HG03457 (cell line): ENCODE measurements around the gene DYSF.

Experiments used
- ATAC-seq: cut with Tn5 transposase; IDR thresholded peaks from one replicate; pipeline ENCODE4 v1.9.1; 2021; ENCODE audit warnings: moderate number of reproducible peaks; ENCODE audit not compliant: unreplicated experiment

DYSF gene

GRCh38 chr2:71455741-71456569 is 2.6 kb downstream of the DYSF start:
- ATAC-seq, result no peak

GRCh38 chr2:71456617-71457016 is 3.3 kb downstream of the DYSF start:
- ATAC-seq, result no peak

DNA sequence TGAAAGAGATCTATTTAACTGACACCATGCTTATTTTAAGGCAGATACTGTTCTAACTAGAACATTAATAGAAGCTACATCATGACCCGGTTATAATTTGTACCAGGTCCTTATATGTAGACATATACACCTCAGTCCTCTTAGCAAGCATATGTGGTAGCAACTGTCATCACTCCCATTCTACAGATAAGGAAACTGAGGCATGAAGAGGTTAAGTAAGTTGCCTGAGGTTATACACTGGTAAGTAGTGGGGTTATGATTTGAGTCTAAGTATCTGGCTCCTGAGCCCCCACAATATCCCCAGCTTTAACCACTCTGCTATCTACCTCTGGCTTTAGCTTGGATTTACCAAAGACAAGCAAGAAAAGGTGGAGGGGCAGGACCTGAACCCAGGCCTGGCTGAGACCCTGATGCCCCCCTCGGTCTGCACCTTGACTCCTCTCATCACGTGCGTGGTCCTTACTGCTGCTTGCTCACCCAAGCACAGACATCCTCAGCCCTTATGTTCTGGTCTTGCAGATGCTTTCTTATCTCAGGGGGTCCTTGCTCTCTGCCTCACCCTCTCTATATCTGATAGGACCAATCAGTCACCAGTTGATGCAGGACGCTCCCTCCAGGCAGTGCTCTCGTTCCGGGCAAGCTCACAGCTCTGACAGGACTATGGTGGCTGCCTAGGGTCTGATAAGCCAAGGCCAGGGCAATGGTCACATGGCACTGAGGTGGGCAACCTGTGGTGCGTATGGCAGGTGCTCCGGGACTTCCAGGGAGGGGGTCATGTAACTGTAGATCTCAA is 4.0 kb downstream of the DYSF start:
- no peak for ATAC-seq

DNA sequence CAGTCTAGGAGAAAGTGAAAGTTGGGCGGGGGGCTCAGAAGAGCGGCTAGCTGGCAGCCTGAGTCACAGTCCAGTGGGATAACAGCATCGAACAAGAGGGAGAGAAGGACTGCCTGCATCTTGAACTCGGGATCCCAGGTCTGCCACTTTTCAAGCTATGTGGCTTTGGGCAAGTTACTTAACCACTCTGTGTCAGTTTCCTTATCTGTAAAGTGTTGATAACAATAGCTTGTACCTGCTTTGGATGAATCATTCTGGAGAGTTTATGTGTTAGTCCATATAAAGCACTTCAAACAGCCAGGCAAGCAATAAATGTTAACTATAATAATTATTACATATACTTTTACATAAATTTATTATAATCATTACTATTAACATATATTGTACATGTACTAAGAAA is 4.6 kb downstream of the DYSF start:
- ATAC-seq, result no peak

GRCh38 chr2:71458413-71459083 is 5.2 kb downstream of the DYSF start:
- no peak for ATAC-seq

DNA sequence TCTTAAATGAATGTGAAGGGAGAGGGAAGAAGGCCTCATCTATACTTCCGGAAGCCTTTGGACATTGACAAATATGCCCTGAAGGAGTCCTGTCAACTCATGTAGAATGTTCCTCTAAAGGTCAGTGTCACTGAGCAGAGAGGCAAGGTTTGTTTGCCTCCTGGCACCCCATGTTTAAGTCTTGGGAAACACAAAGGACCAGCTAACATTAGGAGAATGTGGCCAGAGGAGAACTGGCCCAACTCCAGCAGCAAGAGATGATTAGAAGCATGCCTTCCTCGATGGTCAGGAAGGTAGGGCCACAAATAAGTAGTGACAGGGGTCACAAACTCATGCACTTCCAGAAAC is 5.7 kb downstream of the DYSF start:
- no peak for ATAC-seq

- no peak for ATAC-seq
Measured at GRCh38 chr2:71460056-71460455, 6.7 kb downstream of the DYSF start.

- ATAC-seq, result no peak
Measured at GRCh38 chr2:71460595-71461303, 7.4 kb downstream of the DYSF start.

- ATAC-seq, result no peak
Measured at GRCh38 chr2:71461304-71461671, 7.9 kb downstream of the DYSF start.

- no peak for ATAC-seq
Measured at GRCh38 chr2:71462056-71462605, 8.8 kb downstream of the DYSF start.

DNA sequence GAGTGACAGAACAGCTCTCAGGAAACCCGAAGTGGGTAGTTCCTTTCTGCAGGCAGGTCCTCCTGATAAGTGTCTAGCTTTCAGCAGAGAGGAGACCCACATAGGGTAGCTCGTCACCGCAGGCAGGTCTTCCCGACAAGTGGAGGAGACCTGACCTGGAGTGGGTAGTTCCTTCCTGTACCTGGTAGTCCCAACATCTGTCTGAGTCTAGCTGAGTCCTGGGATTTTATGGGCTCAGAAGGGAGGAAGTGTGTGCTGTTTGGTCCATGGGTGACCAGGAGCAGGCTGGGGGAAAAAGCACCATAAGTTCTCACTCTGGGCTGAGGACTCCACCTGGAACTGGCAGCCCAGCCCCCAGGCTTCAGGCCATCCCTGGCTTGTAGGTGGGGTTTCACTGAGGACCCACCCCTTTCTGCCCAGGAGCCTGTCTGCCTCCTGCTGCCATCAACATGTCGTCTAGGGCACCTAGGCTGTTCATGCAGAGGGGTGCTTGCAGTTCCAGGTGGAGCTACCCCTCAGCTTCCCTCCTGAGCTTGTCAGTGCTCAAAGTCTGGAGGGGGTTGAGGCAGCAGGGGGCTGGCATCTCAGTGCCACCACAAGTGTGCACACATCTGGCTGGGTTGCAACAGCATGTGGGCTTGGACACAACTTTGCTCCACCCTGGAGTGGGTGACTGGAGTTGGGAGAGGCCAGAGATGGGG is 9.4 kb downstream of the DYSF start:
- ATAC-seq, result no peak

DNA sequence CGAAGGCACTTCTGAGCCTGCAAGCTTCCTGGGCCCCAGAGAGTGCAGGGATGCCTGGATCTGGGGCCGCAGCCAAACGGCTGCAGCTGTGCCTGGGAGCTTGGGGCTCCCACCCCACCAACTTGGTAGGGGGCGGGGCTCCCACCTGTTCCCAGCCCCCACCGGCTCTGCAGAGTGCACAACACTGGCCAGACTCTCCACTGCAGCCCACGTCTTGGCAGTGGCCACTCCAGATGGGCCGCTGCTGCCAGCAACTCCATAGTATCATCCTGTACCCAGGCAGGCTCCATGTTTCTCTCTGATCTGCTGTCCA is 9.9 kb downstream of the DYSF start:
- no peak for ATAC-seq

DNA sequence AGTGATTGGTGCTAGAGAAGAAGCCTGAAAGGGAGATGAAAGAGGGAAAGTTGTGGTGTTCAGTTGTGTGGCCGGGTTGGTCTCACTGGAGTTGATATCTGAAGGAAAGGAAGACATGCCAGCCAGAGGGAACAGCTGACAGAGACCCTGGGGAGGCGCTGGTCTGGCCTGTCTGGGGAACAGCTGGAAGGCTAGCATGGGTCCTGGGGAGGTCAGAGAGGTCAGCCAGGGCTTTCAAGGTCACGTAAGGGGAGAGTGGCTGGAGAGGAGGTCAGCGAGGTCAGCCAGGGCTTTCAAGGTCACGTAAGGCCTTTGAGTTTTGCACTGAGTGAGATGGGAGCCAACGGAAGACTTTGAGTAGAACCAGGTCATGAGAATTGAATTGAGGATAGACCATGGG is 11.0 kb downstream of the DYSF start:
- no peak for ATAC-seq

DNA sequence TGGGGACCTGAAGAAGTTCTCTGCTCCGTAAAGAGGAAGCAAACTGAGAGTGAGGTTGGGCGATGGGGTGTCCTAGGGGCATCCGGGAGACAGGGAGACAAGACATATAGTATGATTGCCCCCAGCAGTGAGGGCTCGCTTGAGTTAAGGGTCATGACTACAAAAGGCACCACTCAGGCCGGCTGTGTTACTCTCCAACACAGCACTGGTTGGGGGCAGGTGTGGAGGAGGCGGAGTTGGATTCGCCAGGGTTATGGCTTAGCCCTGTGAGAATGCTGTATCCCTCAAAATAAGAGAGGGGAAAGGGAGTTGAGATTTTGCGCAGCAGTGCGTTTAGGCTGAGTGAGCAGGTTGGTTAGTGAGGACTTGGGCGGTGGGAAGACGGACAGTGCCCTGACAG is 12.0 kb downstream of the DYSF start:
- no peak for ATAC-seq

DNA sequence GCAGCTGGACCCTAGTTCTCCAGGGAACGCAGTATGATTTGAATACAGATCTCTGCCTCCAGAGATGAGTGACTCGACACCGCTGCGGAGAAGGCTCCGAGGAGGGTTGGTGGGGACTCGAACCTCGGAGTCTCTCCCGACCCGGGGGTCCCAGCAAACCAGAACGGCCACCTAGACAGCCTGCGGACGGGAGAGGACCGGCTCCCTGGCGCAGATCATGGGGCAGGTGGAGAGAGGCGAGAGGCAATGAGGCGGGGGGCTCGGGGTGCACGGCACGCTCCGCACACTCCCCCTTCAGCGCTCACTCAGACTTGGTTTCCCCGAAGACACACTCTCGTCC is 12.6 kb downstream of the DYSF start:
- no peak for ATAC-seq

DNA sequence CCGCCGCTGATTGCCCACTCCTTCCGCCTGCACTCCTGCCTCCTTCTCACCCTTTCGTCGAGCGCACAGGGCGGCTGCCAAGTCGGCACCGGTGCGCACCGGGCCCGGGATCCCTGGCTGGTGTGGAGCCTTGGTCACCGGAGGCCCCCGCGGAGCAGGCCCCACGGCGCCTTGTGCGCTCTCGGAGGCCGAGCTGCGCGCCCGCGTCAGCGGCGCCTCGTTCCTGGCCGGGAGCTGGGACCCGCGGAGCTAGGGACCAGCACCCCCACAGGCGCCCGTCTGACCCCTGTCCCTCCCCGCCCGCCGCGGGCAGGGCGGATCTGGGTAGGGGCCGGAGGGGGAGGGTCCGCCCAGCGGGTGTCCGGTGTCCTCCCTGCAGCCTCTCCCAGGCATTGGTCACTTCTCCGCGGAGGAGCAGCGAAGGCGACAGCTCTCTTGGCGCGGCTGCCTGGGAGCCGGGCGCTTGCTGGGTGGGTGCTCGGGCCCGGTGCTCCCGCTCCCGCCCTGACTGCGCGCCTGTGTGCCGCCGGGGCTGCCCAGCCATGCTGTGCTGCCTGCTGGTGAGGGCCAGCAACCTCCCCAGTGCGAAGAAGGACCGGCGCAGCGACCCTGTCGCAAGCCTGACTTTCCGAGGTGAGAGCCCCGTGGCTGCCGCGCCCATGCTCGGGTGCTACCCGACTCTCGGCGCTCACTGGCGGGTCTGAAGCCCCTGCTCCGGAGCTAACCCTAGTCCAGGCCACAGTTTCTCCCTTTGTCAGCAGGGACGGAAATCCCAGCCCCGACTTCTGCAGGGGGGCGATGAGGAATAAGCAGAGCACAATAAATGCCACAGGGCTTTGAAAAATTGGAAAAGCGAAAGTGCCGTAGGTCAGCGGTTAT is 13.2 kb downstream of the DYSF start:
- ATAC-seq, result no peak

- ATAC-seq, result no peak
Measured at GRCh38 chr2:71467180-71467815, 13.9 kb downstream of the DYSF start.

DNA sequence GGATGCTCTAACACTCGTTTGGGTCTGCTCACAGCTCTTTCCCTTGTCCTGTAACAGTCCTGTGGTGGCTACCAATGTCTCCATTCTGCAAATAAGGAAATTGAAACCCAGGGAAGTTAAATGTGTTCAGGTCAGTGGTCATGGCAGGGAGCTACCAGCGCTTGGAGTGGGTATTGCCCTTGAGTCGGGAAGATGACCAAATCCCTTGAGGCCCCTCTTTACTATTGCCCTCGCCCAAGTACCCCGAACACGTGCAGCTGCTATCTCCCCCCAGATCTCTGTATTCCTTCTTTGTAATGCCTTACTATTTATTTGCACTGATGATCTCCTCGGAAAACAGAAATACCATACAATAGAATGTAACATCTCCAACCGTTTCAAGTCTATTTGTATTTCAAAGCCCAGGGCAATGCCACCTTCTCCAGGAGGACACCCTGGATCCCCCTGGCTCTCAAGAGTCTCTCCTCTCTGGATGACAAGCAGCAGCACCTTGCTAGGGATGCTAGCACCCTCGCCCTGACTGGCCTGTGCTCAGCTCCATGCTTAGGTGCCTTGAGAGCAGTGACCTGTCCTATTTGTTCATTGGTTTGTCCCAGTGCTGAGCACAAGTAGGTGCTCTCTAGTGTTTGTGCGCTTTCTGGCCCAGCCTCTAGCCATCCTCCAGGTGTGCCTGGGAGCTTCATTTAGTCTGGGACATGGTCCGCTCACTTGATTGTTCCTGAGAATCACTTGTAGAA is 15.1 kb downstream of the DYSF start:
- no peak for ATAC-seq
